HG03175 (cell line): ENCODE results near the gene HHAT.
A peak's percentile ranks its signal among the peaks of the same experiment; 100 is the strongest.

Experiments
- ATAC-seq: cut with Tn5 transposase; IDR thresholded peaks from one replicate; pipeline ENCODE4 v1.9.1; 2021; ENCODE audit warnings: mild to moderate bottlenecking, moderate library complexity; ENCODE audit not compliant: unreplicated experiment

Gene HHAT

GRCh38 chr1:210531475-210532222 lies 202.9 kb downstream of the HHAT start:
- ATAC-seq = no peak

DNA sequence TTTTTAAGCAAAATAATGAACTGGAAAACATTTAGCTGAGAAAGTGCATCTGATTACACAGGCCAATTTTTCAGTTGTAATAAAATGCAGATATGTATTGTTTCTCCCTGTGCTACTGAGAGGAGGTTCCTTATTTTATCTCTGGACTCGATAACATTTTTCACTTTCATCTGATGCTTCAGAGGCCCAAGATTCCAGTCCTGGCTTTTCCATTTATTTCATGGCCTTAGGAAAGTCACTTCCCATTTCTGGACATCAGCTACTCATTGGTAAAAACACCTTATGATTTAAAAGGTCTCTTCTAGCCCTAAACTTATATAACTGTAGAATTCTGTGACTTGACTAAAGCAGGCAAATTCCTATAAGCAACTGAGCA lies 203.5 kb downstream of the HHAT start:
- ATAC-seq = no peak

GRCh38 chr1:210535761-210536160 lies 207.1 kb downstream of the HHAT start:
- ATAC-seq = no peak

- no peak for ATAC-seq
Measured at GRCh38 chr1:210536254-210536961, 207.7 kb downstream of the HHAT start.

GRCh38 chr1:210540288-210540687 lies 211.6 kb downstream of the HHAT start:
- no peak for ATAC-seq

DNA sequence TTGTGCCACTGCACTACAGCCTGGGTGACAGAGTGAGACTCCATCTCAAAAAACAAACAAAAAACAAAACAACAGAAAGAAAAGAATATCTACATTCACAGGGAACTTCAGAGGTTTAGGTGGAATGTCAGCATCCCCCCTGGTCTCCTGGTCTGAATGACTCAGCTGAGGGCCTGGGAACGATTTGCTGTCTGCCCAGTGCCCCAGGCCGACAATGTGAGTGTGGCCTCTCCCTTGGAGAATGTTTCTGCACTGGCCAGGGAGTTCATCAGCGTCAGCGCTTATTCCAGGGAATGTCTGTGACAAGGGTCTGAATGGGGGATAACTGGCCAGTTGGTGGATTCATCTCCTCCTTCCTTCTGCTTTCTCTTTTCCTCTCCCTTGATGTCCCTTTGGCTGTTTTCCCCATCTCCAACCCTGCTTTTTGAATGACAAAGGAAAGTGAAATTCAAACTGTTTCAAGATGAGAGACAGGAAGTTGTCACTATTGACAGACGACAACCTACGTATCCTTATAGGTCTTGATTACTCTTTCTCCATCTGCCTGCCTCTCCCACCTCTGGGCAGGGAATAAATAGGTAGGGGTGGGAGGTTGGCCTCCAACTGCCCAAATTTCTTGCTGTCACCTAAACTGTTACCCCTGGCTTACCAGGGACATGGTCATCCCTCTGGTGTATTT lies 213.1 kb downstream of the HHAT start:
- ATAC-seq = no peak

GRCh38 chr1:210551899-210552298 lies 223.2 kb downstream of the HHAT start:
- no peak for ATAC-seq

DNA sequence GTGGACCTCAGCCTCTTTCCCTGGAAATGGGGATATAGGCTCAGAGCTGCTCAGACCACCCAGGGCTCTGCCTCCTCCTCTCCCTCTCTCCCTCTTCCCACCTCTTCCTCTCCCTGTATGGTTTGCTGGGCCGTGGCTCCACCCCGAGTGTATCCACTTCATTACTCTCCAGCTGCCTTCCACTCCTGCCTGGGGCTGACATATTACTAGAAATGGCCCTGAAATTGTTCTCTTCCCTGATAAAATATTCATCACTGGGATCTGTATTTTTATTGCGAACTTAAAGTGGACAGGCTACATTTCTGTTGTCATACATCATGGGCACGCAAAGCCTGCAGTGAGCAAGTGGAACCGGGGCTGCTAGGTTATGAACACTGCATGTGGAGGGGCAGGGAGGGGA lies 225.0 kb downstream of the HHAT start:
- no peak for ATAC-seq

DNA sequence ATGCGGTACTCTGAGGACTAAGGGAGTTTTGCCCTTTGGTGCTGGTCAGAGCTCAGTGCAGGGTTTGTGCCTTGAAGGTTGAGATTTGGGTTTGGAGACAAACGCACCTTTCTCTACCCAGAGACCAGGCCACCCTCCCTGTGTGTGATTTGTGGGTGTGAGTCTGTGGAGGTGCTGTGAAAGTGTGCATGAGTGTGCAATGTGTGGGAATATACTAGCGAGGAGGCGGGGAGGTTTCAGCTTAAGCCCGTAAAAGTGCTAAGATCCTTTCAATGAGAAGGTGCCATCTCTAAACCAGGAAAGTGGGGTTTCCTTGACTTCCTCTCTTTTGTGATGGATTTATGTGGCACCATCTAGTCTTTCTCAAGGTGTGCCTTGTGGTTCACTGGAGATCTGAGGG lies 225.7 kb downstream of the HHAT start:
- ATAC-seq = no peak

DNA sequence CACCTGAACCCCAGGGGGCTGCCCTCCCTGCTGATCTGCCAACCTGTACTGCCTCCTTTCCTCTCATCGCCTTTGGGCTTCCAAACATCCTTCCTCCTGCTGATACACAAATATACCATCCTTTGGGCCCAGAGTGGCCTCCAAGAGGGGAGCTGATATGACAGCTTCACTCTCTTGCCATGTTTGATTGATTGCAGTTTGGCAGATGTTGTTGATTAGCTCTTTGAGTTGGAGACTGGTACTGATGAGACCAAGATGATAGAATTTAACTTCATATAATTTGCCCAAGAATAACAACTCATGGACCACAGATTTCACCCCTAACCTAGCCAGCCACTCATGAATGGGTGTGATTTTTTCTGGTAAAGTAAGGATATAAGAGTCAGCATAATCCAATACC lies 227.8 kb downstream of the HHAT start:
- ATAC-seq = no peak

- no peak for ATAC-seq
Measured at GRCh38 chr1:210557426-210558077, 228.8 kb downstream of the HHAT start.

- ATAC-seq = no peak
Measured at GRCh38 chr1:210558302-210558701, 229.6 kb downstream of the HHAT start.

DNA sequence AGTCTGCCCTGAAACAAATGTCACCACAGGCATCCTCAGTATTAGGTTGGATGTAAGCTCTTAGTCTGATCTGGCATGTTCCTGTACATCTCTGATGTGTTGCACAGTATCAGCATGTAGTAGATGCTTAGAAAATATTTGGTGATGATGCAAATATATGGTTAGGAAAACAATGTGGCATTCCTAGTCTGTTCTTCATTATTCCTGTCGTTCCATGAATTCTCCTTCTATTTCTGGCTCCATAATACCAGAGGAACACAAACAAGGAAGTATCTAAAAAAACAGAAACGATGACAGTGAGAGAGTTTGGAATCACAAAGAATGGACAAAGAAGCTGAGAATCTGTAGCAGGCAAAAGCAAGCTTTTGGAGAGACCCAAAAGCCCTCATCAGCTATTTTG lies 236.6 kb downstream of the HHAT start:
- no peak for ATAC-seq

DNA sequence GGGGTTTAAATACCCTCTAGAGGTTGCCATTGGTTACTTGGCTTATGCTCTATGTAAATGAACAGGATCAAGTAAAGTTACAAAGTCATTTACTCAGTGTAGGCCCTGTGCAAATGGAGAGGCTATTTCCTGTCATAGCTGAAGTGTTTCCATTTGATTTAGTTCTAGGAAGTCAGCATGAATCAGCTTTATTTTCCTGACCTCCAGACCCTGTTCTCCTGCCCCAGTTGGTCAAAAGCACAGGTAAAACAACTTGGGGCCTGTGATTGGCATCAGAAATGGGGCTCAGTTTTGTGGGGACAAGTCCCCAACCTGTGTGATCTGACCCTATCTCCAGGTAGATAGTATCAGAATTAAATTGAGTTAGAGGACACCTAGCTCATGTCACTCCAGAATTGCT lies 239.9 kb downstream of the HHAT start:
- ATAC-seq = no peak

- no peak for ATAC-seq
Measured at GRCh38 chr1:210570116-210570515, 241.4 kb downstream of the HHAT start.

DNA sequence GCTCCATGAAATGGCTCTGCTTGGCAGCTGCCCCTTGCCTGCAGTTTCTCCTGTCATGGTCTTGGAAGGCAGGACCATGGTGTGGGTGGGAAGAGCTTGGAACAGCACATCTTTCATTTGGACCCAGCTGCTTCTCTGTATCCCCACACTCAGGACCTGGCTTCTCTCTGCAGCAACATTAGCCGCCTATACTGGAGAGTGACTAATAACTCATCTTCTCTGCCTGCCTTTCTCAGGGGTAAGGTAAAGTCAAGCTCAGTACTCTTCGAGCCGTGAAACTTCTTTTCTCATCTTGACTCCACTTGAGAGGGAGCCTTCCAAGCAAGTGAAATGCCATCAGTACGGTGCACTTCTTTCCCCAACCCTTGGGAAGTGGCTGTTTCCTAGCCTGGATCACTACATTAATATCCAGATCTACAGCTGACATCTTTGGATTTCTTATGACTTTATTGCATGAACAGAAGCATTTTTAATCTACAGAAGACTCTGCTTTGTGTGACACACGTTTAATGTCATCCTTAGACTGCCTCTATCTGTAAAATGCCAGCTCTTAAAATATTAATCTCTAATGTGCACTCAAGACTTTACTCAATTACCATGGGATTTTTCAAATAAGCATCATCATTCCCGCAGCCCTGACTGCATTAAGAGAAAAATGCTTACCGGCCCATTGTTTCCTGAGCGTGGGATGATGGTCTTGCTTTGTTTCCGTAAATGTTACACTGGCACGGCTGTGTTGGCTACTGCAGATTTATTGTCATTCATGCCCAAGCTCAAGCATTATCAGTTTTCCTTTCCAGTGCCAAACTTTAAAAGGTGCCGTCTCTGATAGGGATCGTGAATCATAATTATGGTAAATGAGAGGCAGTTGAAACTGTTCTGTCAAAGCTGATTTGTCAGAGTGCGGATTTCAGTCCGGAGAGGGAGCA lies 242.9 kb downstream of the HHAT start:
- ATAC-seq = no peak

GRCh38 chr1:210573141-210573540 lies 244.4 kb downstream of the HHAT start:
- no peak for ATAC-seq

GRCh38 chr1:210582205-210582970 lies 253.7 kb downstream of the HHAT start:
- peak; percentile 55 for ATAC-seq

- ATAC-seq = peak; percentile 86
Measured at GRCh38 chr1:210584439-210585113, 255.9 kb downstream of the HHAT start.
